ENCODE measurements around the gene PLA2G6.

The PLA2G6 gene

DNA sequence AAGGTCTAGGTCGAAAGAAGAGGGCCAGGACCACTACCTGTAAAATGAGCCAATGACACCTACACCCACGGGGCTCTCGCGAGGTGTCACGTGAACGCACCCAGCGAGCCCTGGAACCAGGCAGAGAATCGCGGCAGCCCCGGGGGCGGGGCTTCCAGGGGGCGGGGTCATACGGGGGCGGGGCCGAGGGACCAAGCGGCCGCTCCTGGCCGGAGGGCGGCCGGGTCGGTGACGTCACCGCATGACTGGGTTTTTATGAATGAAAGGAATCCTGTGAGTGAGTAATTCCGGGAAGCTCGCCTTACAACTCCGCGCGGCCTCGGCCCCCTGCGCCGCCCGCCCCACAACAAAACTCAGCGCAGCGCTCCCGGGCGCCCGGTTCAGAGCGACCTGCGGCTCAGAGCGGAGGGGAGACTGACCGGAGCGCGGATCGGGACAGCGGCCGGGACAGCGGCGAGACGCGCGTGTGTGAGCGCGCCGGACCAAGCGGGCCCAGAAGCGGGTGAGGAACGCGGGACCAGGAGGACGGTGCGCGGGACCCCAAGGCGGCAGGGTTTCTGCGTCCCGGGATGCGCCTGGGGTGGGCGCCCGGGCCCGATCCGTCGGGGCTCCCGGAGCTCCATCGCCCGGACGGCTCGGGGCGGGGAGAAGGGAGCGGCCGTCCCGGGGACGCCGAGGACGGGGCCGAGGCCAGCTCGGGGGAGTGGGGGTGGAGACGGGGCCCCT, 20.2 kb upstream of the PLA2G6 start, which contains the start of gene MAFF (continued):
- TF ChIP-seq, protein P1, sequence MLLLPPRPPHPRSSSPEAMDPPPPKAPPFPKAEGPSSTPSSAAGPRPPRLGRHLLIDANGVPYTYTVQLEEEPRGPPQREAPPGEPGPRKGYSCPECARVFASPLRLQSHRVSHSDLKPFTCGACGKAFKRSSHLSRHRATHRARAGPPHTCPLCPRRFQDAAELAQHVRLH (tag by site-specific recombination; IDR thresholded peaks at IDR 0.05): no peak
- TF ChIP-seq RBAK (tag by site-specific recombination; IDR thresholded peaks at IDR 0.05) (no peak), ZNF701 (tag by site-specific recombination; IDR thresholded peaks at IDR 0.05) (no peak), ZNF175 (tag by site-specific recombination; IDR thresholded peaks at IDR 0.05) (no peak), ZNF768 (tag by site-specific recombination; IDR thresholded peaks at IDR 0.05) (no peak), OVOL3 (tag by site-specific recombination; IDR thresholded peaks at IDR 0.05) (no peak), ZNF555 (tag by site-specific recombination; conservative IDR thresholded peaks at IDR 0.05) (no peak), REPIN1 (tag by site-specific recombination; IDR thresholded peaks at IDR 0.05; ENCODE audit: low read depth) (no peak), KLF9 (tag by site-specific recombination; IDR thresholded peaks at IDR 0.05; ENCODE audit: low read depth) (peak; percentile 58; the same call in 1 of the 2 replicates), ZNF350 (tag by site-specific recombination; IDR thresholded peaks at IDR 0.05) (no peak), ZBTB7A (tag by site-specific recombination; IDR thresholded peaks at IDR 0.05; ENCODE audit: low read depth) (no peak), ZNF585B (tag by site-specific recombination; IDR thresholded peaks at IDR 0.05) (no peak), ZNF341 (tag by site-specific recombination; IDR thresholded peaks at IDR 0.05; ENCODE audit: low read depth) (peak; percentile 82), ZEB2 (tag by site-specific recombination; IDR thresholded peaks at IDR 0.05) (peak; percentile 72; the same call in 1 of the 2 replicates), ZNF157 (tag by site-specific recombination; IDR thresholded peaks at IDR 0.05) (no peak), ZNF114 (tag by site-specific recombination; IDR thresholded peaks at IDR 0.05) (no peak), ZNF510 (tag by site-specific recombination; IDR thresholded peaks at IDR 0.05; ENCODE audit: insufficient replicate concordance) (no peak), ZNF248 (tag by site-specific recombination; IDR thresholded peaks at IDR 0.05) (no peak), ZNF785 (tag by site-specific recombination; IDR thresholded peaks at IDR 0.05) (no peak), ZNF426 (tag by site-specific recombination; IDR thresholded peaks at IDR 0.05) (no peak), EGR2 (tag by site-specific recombination; IDR thresholded peaks at IDR 0.05; ENCODE audit: low read depth) (peak; percentile 56), ZNF146 (tag by site-specific recombination; IDR thresholded peaks at IDR 0.05) (no peak), ZNF776 (tag by site-specific recombination; IDR thresholded peaks at IDR 0.05; ENCODE audit: borderline replicate concordance) (no peak), ZNF221 (tag by site-specific recombination; IDR thresholded peaks at IDR 0.05; ENCODE audit: borderline replicate concordance) (no peak), ZNF239 (tag by site-specific recombination; IDR thresholded peaks at IDR 0.05) (no peak), ZFHX2 (tag by site-specific recombination; conservative IDR thresholded peaks at IDR 0.05) (peak; percentile 12; the same call in 1 of the 2 replicates), ZNF610 (tag by site-specific recombination; IDR thresholded peaks at IDR 0.05; ENCODE audit: borderline replicate concordance) (no peak; the same call in 1 of the 2 replicates), ZNF2 (tag by site-specific recombination; IDR thresholded peaks at IDR 0.05) (no peak), ZNF292 (tag by site-specific recombination; IDR thresholded peaks at IDR 0.05; ENCODE audit: borderline replicate concordance, low read depth) (no peak), ZNF549 (tag by site-specific recombination; IDR thresholded peaks at IDR 0.05) (no peak), HOXC10 (CRISPR knock-in tag; IDR thresholded peaks at IDR 0.05) (no peak), ZSCAN23 (tag by site-specific recombination; IDR thresholded peaks at IDR 0.05) (no peak), ZNF529 (tag by site-specific recombination; IDR thresholded peaks at IDR 0.05; ENCODE audit: insufficient replicate concordance) (no peak), ZXDB (tag by site-specific recombination; IDR thresholded peaks at IDR 0.05) (no peak), ZNF530 (tag by site-specific recombination; IDR thresholded peaks at IDR 0.05; ENCODE audit: low read depth) (no peak), ZNF629 (tag by site-specific recombination; IDR thresholded peaks at IDR 0.05) (peak; percentile 94)
- TF ChIP-seq, protein P2, sequence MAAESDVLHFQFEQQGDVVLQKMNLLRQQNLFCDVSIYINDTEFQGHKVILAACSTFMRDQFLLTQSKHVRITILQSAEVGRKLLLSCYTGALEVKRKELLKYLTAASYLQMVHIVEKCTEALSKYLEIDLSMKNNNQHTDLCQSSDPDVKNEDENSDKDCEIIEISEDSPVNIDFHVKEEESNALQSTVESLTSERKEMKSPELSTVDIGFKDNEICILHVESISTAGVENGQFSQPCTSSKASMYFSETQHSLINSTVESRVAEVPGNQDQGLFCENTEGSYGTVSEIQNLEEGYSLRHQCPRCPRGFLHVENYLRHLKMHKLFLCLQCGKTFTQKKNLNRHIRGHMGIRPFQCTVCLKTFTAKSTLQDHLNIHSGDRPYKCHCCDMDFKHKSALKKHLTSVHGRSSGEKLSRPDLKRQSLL (tag by site-specific recombination; IDR thresholded peaks at IDR 0.05): peak; percentile 90
- TF ChIP-seq, protein P3, sequence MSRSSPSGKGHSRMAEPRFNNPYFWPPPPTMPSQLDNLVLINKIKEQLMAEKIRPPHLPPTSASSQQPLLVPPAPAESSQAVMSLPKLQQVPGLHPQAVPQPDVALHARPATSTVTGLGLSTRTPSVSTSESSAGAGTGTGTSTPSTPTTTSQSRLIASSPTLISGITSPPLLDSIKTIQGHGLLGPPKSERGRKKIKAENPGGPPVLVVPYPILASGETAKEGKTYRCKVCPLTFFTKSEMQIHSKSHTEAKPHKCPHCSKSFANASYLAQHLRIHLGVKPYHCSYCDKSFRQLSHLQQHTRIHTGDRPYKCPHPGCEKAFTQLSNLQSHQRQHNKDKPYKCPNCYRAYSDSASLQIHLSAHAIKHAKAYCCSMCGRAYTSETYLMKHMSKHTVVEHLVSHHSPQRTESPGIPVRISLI (tag by site-specific recombination; IDR thresholded peaks at IDR 0.05): no peak
- TF ChIP-seq, protein P4, sequence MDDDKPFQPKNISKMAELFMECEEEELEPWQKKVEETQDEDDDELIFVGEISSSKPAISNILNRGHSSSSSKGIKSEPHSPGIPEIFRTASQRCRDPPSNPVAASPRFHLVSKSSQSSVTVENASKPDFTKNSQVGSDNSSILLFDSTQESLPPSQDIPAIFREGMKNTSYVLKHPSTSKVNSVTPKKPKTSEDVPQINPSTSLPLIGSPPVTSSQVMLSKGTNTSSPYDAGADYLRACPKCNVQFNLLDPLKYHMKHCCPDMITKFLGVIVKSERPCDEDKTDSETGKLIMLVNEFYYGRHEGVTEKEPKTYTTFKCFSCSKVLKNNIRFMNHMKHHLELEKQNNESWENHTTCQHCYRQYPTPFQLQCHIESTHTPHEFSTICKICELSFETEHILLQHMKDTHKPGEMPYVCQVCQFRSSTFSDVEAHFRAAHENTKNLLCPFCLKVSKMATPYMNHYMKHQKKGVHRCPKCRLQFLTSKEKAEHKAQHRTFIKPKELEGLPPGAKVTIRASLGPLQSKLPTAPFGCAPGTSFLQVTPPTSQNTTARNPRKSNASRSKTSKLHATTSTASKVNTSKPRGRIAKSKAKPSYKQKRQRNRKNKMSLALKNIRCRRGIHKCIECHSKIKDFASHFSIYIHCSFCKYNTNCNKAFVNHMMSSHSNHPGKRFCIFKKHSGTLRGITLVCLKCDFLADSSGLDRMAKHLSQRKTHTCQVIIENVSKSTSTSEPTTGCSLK (tag by site-specific recombination; IDR thresholded peaks at IDR 0.05): no peak
